ENCODE results near the gene CASTOR2. TPM values are rescaled to one million over a fixed set of nuclear protein-coding genes. Genes with fewer than 3 reads are reported as not detected.
A peak's percentile ranks its signal among the peaks of the same experiment; 100 is the strongest.
"Not testable (repeated sequence)": the region's sequence is repeated elsewhere in the genome, so short reads cannot be mapped to it uniquely, and the experiment has no call there.

CASTOR2 gene
- total RNA-seq, 1 experiment from 2014 or later, result 6.3 TPM

GRCh38 chr7:75064801-75065200 lies 100.3 kb downstream of the CASTOR2 start:
- TF ChIP-seq EZH2phosphoT487 (IDR thresholded peaks at IDR 0.05; ENCODE audit: borderline replicate concordance, low read length) (no peak), CTCF (conservative IDR thresholded peaks at IDR 0.05; ENCODE audit: low read depth, low read length) (no peak), EZH2 (IDR thresholded peaks at IDR 0.05; ENCODE audit: low read length, unreplicated experiment) (no peak)
- ATAC-seq, result no peak
- H3K9me3 ChIP-seq (ENCODE audit: low read length), result no peaks in the 10 kb centered on the region
- H4K20me1 ChIP-seq (ENCODE audit: low read length), result no peaks in the 10 kb centered on the region
- H2AFZ ChIP-seq (ENCODE audit: low read length), result no peak overlapping the region
- no peaks in the 10 kb centered on the region for H3K9me2 ChIP-seq (replicated peaks; ENCODE audit: low read length)
- no peak overlapping the region for H3K4me3 ChIP-seq (ENCODE audit: low read length)
- no peak overlapping the region for H3K27ac ChIP-seq (ENCODE audit: low read length)
- H3F3A ChIP-seq (ENCODE audit: low read length, unreplicated experiment), result no peaks in the 10 kb centered on the region
- DNase-seq, result no peak
- H3K4me1 ChIP-seq (ENCODE audit: insufficient read depth, low read length), result no peaks in the 10 kb centered on the region
- BruUV-seq (replicated peaks), result no TSS peak
- H3K4me2 ChIP-seq (ENCODE audit: low read length), result no peak overlapping the region
- intact Hi-C loops (cut with micrococcal nuclease), result no loop called here
- H3K9ac ChIP-seq (ENCODE audit: low read length), result no peak overlapping the region
- no peaks in the 10 kb centered on the region for H3K27me3 ChIP-seq (ENCODE audit: low read length)
- H3K36me3 ChIP-seq (ENCODE audit: low read depth, low read length), result peaks cover 18% of the 10 kb centered on the region
- POLR2A ChIA-PET (ENCODE audit: unreplicated experiment), result no interaction called here
- no peaks in the 10 kb centered on the region for H3K79me2 ChIP-seq (ENCODE audit: low read length)
- CTCF ChIA-PET, result no interaction called here

GRCh38 chr7:75066521-75066920 lies 102.0 kb downstream of the CASTOR2 start:
- Histone ChIP-seq H3K4me3 (ENCODE audit: low read length) (no peak overlapping the region), H2AFZ (ENCODE audit: low read length) (no peak overlapping the region), H3K9ac (ENCODE audit: low read length) (no peak overlapping the region), H3F3A (ENCODE audit: low read length, unreplicated experiment) (no peaks in the 10 kb centered on the region), H3K4me2 (ENCODE audit: low read length) (no peak overlapping the region), H3K36me3 (ENCODE audit: low read depth, low read length) (peaks cover 16% of the 10 kb centered on the region), H4K20me1 (ENCODE audit: low read length) (no peaks in the 10 kb centered on the region), H3K27me3 (ENCODE audit: low read length) (no peaks in the 10 kb centered on the region), H3K79me2 (ENCODE audit: low read length) (peaks cover 5% of the 10 kb centered on the region), H3K27ac (ENCODE audit: low read length) (no peak overlapping the region), H3K4me1 (ENCODE audit: insufficient read depth, low read length) (no peaks in the 10 kb centered on the region), H3K9me3 (ENCODE audit: low read length) (no peaks in the 10 kb centered on the region), H3K9me2 (replicated peaks; ENCODE audit: low read length) (no peaks in the 10 kb centered on the region)
- ChIA-PET CTCF (no interaction called here), POLR2A (ENCODE audit: unreplicated experiment) (no interaction called here)
- ATAC-seq (no peak), DNase-seq (no peak)
- BruUV-seq (replicated peaks), result no TSS peak
- no peak for TF ChIP-seq EZH2 (IDR thresholded peaks at IDR 0.05; ENCODE audit: low read length, unreplicated experiment)
- no peak for TF ChIP-seq CTCF (conservative IDR thresholded peaks at IDR 0.05; ENCODE audit: low read depth, low read length)
- TF ChIP-seq EZH2phosphoT487 (IDR thresholded peaks at IDR 0.05; ENCODE audit: borderline replicate concordance, low read length), result no peak
- intact Hi-C loops (cut with micrococcal nuclease), result no loop called here

- Histone ChIP-seq H3K4me2 (ENCODE audit: low read length) (peak overlapping the region; percentile 99), H3K79me2 (ENCODE audit: low read length) (peaks cover 23% of the 10 kb centered on the region), H3K36me3 (ENCODE audit: low read depth, low read length) (peaks cover 4% of the 10 kb centered on the region; the same call in 1 of the 2 replicates), H3K27me3 (ENCODE audit: low read length) (no peaks in the 10 kb centered on the region), H3K4me3 (ENCODE audit: low read length) (peak overlapping the region; percentile 87), H4K20me1 (ENCODE audit: low read length) (no peaks in the 10 kb centered on the region), H3K27ac (ENCODE audit: low read length) (peak overlapping the region; percentile 67), H3F3A (ENCODE audit: low read length, unreplicated experiment) (no peaks in the 10 kb centered on the region), H3K4me1 (ENCODE audit: insufficient read depth, low read length) (peaks cover 8% of the 10 kb centered on the region; the same call in 1 of the 2 replicates), H3K9me2 (replicated peaks; ENCODE audit: low read length) (no peaks in the 10 kb centered on the region), H2AFZ (ENCODE audit: low read length) (peak overlapping the region; percentile 92), H3K9me3 (ENCODE audit: low read length) (no peaks in the 10 kb centered on the region), H3K9ac (ENCODE audit: low read length) (peak overlapping the region; percentile 93)
- DNase-seq (no peak), ATAC-seq (peak; percentile 3)
- no peak for TF ChIP-seq EZH2 (IDR thresholded peaks at IDR 0.05; ENCODE audit: low read length, unreplicated experiment)
- TF ChIP-seq EZH2phosphoT487 (IDR thresholded peaks at IDR 0.05; ENCODE audit: borderline replicate concordance, low read length), result no peak
- no peak for TF ChIP-seq CTCF (conservative IDR thresholded peaks at IDR 0.05; ENCODE audit: low read depth, low read length)
- TSS peak; percentile 75 for BruUV-seq (replicated peaks)
- intact Hi-C loops (cut with micrococcal nuclease), result no loop called here
- ChIA-PET POLR2A (ENCODE audit: unreplicated experiment) (no interaction called here), CTCF (no interaction called here)
These were observed 108.4 kb downstream of the CASTOR2 start for GRCh38 chr7:75072981-75073283.

GRCh38 chr7:75074262-75074641 lies 109.7 kb downstream of the CASTOR2 start:
- DNase-seq; H4K20me1 ChIP-seq (ENCODE audit: low read length); H3K27me3 ChIP-seq (ENCODE audit: low read length); H3K9me2 ChIP-seq (replicated peaks; ENCODE audit: low read length); ATAC-seq; H3K36me3 ChIP-seq (ENCODE audit: low read depth, low read length); intact Hi-C loops (cut with micrococcal nuclease); H3F3A ChIP-seq (ENCODE audit: low read length, unreplicated experiment); H3K9me3 ChIP-seq (ENCODE audit: low read length); CTCF ChIA-PET; H3K4me1 ChIP-seq (ENCODE audit: insufficient read depth, low read length): not testable (repeated sequence)
- TSS peak; percentile 75 for BruUV-seq (replicated peaks)
- peak overlapping the region; percentile 87 for H3K4me3 ChIP-seq (ENCODE audit: low read length)
- peaks cover 23% of the 10 kb centered on the region for H3K79me2 ChIP-seq (ENCODE audit: low read length)
- H3K4me2 ChIP-seq (ENCODE audit: low read length), result peak overlapping the region; percentile 91
- H3K27ac ChIP-seq (ENCODE audit: low read length), result peak overlapping the region; percentile 54; the same call in 1 of the 2 replicates
- peak overlapping the region; percentile 93 for H3K9ac ChIP-seq (ENCODE audit: low read length)
- POLR2A ChIA-PET (ENCODE audit: unreplicated experiment), result interaction anchor here (0.7 kb wide), 1 partner anchor 359 kb away, joined by 3 read pairs; no protein-coding TSS in a partner anchor
- H2AFZ ChIP-seq (ENCODE audit: low read length), result peak overlapping the region; percentile 92; the same call in 1 of the 2 replicates
